Mesenchymal stem cell (in vitro differentiated cells and primary cell): ENCODE data around the gene ADAMTS18.

Experiments
- DNase-seq: peaks from one replicate; pipeline ENCODE4 v3.0.0-alpha.2; 2013
- H2AFZ ChIP-seq: one replicate; pipeline ENCODE4 v1.6.1; 2013; ENCODE audit warnings: low read depth, mild to moderate bottlenecking, control low read depth, inconsistent platforms, low read length, moderate library complexity
- H2AK5ac ChIP-seq: 2 replicates; pipeline ENCODE4 v1.6.1; 2013; ENCODE audit warnings: low read length, moderate library complexity, mild to moderate bottlenecking, inconsistent platforms; ENCODE audit not compliant: severe bottlenecking
- H2BK120ac ChIP-seq: one replicate; pipeline ENCODE4 v1.6.1; 2013; ENCODE audit warnings: low read depth, mild to moderate bottlenecking, inconsistent platforms, low read length, moderate library complexity
- H2BK12ac ChIP-seq, 2 experiments: one replicate each; pipeline ENCODE4 v1.6.1; 2013; ENCODE audit warnings: inconsistent platforms in 2 of 2, low read length in 2 of 2, mild to moderate bottlenecking in 2 of 2, moderate library complexity in 2 of 2, control low read depth in 1 of 2
- H2BK15ac ChIP-seq: one replicate; pipeline ENCODE4 v1.6.1; 2013; ENCODE audit warnings: mild to moderate bottlenecking, low read depth, inconsistent platforms; ENCODE audit not compliant: poor library complexity, severe bottlenecking
- H2BK5ac ChIP-seq: 2 replicates; pipeline ENCODE4 v1.6.1; 2013; ENCODE audit warnings: low read depth, mild to moderate bottlenecking, low read length, control low read depth, inconsistent platforms; ENCODE audit not compliant: poor library complexity, severe bottlenecking
- H3K14ac ChIP-seq, 2 experiments: one replicate each; pipeline ENCODE4 v1.6.1; 2013; ENCODE audit warnings: inconsistent platforms in 2 of 2, low read length in 2 of 2, control low read depth in 1 of 2, mild to moderate bottlenecking in 1 of 2, moderate library complexity in 1 of 2
- H3K18ac ChIP-seq, 2 experiments: one replicate each; pipeline ENCODE4 v1.6.1; 2013; ENCODE audit warnings: inconsistent platforms in 2 of 2, low read length in 2 of 2, control low read depth in 1 of 2, low read depth in 1 of 2, mild to moderate bottlenecking in 1 of 2
- H3K23ac ChIP-seq, 2 experiments: one replicate each; pipeline ENCODE4 v1.6.1; 2013; ENCODE audit warnings: inconsistent platforms in 2 of 2, low read length in 2 of 2, mild to moderate bottlenecking in 2 of 2, moderate library complexity in 2 of 2, control low read depth in 1 of 2
- H3K27ac ChIP-seq: 2 replicates; pipeline ENCODE4 v1.5.1; 2013; ENCODE audit warnings: mild to moderate bottlenecking, moderate library complexity, low read length, control low read depth, inconsistent platforms; ENCODE audit not compliant: poor library complexity, severe bottlenecking
- H3K27me3 ChIP-seq, 2 experiments: 2 replicates each; pipeline versions ENCODE4 v1.6.1 to v1.7.0; 2013; ENCODE audit warnings: low read length in 2 of 2, mild to moderate bottlenecking in 2 of 2, moderate library complexity in 2 of 2, control low read depth in 1 of 2, inconsistent platforms in 1 of 2; ENCODE audit not compliant: control insufficient read depth in 1 of 2, insufficient read depth in 1 of 2
- H3K36me3 ChIP-seq, 2 experiments: 2 replicates each; pipeline versions ENCODE4 v1.6.1 to v1.7.0; 2013; ENCODE audit warnings: low read length in 2 of 2, control low read depth in 1 of 2, inconsistent platforms in 1 of 2, low read depth in 1 of 2, mild to moderate bottlenecking in 1 of 2; ENCODE audit not compliant: insufficient read depth in 2 of 2, control insufficient read depth in 1 of 2
- H3K4ac ChIP-seq, 2 experiments: one replicate each; pipeline ENCODE4 v1.6.1; 2013; ENCODE audit warnings: inconsistent platforms in 2 of 2, low read length in 2 of 2, mild to moderate bottlenecking in 2 of 2, moderate library complexity in 2 of 2, control low read depth in 1 of 2, low read depth in 1 of 2
- H3K4me1 ChIP-seq: 2 replicates; pipeline ENCODE4 v1.6.1; 2013; ENCODE audit warnings: low read depth, low read length, control low read depth; ENCODE audit not compliant: control insufficient read depth, insufficient read depth
- H3K4me2 ChIP-seq: 2 replicates; pipeline ENCODE4 v1.6.1; 2013; ENCODE audit warnings: low read length, mild to moderate bottlenecking, inconsistent platforms; ENCODE audit not compliant: poor library complexity, severe bottlenecking
- H3K4me3 ChIP-seq, 2 experiments: 2 replicates each; pipeline versions ENCODE4 v1.5.1 to v1.7.0; 2013; ENCODE audit warnings: low read length in 2 of 2, mild to moderate bottlenecking in 2 of 2, control low read depth in 1 of 2, low read depth in 1 of 2; ENCODE audit not compliant: insufficient read depth in 1 of 2
- H3K79me1 ChIP-seq: replicated peaks from 2 replicates; pipeline ENCODE4 v1.6.1; 2013; ENCODE audit warnings: mild to moderate bottlenecking, control low read depth, low read length, inconsistent platforms; ENCODE audit not compliant: poor library complexity, severe bottlenecking
- H3K9ac ChIP-seq: 2 replicates; pipeline ENCODE4 v1.7.0; 2013; ENCODE audit warnings: mild to moderate bottlenecking, low read length, moderate library complexity
- H3K9me3 ChIP-seq: 2 replicates; pipeline ENCODE4 v1.7.0; 2013; ENCODE audit warnings: mild to moderate bottlenecking, low read length; ENCODE audit not compliant: control insufficient read depth
- H4K8ac ChIP-seq: one replicate; pipeline ENCODE4 v1.6.1; 2013; ENCODE audit warnings: inconsistent platforms, mild to moderate bottlenecking, low read length, moderate library complexity
- H4K91ac ChIP-seq: one replicate; pipeline ENCODE4 v1.6.1; 2013; ENCODE audit warnings: mild to moderate bottlenecking, low read length, inconsistent platforms
- WGBS: methylation state at CpG from one replicate; pipeline ENCODE4 v1.1.7; 2013; ENCODE audit warnings: mixed read lengths; 5-methylcytosine and 5-hydroxymethylcytosine counted together

The ADAMTS18 gene

GRCh38 chr16:77327717-77328116 is 107.1 kb downstream of the ADAMTS18 start:
- H3K4me3 ChIP-seq: no peak overlapping the region
- H2AFZ ChIP-seq: no peak overlapping the region
- H2AK5ac ChIP-seq: no peak overlapping the region
- no peaks in the 10 kb centered on the region for H3K27me3 ChIP-seq
- no peak overlapping the region for H4K91ac ChIP-seq
- H2BK5ac ChIP-seq: no peak overlapping the region
- H3K9me3 ChIP-seq: no peaks in the 10 kb centered on the region
- no peaks in the 10 kb centered on the region for H3K79me1 ChIP-seq
- H3K36me3 ChIP-seq: no peaks in the 10 kb centered on the region
- H3K9ac ChIP-seq: no peak overlapping the region
- DNase-seq: no peak
- H3K27ac ChIP-seq: no peak overlapping the region
- H4K8ac ChIP-seq: no peak overlapping the region
- no peaks in the 10 kb centered on the region for H3K4me1 ChIP-seq
- no peak overlapping the region for H3K18ac ChIP-seq
- H2BK15ac ChIP-seq: no peak overlapping the region
- H3K4ac ChIP-seq: no peak overlapping the region
- H3K23ac ChIP-seq: no peak overlapping the region
- 92% methylated on average over 1 of the region's 2 CpGs for WGBS
- H3K14ac ChIP-seq: no peak overlapping the region
- H3K4me2 ChIP-seq: no peak overlapping the region
- H2BK12ac ChIP-seq: no peak overlapping the region
- no peak overlapping the region for H2BK120ac ChIP-seq

DNA sequence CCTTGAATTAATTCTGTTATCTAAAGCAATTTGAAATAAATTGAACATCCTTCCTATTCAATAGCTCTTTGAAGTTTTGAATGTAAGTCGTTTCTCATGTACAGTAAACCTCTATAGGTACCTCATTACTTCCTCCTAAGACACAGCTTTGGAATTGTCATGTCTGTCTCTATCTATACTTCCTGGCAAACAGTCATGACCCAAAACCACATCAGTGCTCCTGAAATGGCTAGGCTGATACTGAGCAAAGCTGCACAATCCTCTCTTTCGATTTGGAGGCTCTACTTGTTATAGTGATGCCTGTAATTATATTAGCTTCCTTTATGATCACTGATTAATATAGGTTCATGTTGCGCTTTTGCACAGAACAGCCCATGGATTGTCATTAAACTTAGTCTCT is 110.1 kb downstream of the ADAMTS18 start:
- no peaks in the 10 kb centered on the region for H3K27me3 ChIP-seq
- H3K23ac ChIP-seq: no peak overlapping the region
- H3K18ac ChIP-seq: no peak overlapping the region
- H2BK5ac ChIP-seq: no peak overlapping the region
- no peaks in the 10 kb centered on the region for H3K36me3 ChIP-seq
- H3K27ac ChIP-seq: no peak overlapping the region
- no peak overlapping the region for H2AK5ac ChIP-seq
- no peak overlapping the region for H3K4me2 ChIP-seq
- no peak overlapping the region for H2BK120ac ChIP-seq
- DNase-seq: no peak
- no peak overlapping the region for H3K4me3 ChIP-seq
- no peak overlapping the region for H2BK12ac ChIP-seq
- WGBS: 64% methylated on average over 2 of the region's 3 CpGs
- H3K14ac ChIP-seq: no peak overlapping the region
- no peak overlapping the region for H3K4ac ChIP-seq
- no peak overlapping the region for H4K91ac ChIP-seq
- no peaks in the 10 kb centered on the region for H3K9me3 ChIP-seq
- no peaks in the 10 kb centered on the region for H3K79me1 ChIP-seq
- no peak overlapping the region for H2BK15ac ChIP-seq
- no peak overlapping the region for H4K8ac ChIP-seq
- H3K4me1 ChIP-seq: no peaks in the 10 kb centered on the region
- H2AFZ ChIP-seq: no peak overlapping the region
- H3K9ac ChIP-seq: no peak overlapping the region

DNA sequence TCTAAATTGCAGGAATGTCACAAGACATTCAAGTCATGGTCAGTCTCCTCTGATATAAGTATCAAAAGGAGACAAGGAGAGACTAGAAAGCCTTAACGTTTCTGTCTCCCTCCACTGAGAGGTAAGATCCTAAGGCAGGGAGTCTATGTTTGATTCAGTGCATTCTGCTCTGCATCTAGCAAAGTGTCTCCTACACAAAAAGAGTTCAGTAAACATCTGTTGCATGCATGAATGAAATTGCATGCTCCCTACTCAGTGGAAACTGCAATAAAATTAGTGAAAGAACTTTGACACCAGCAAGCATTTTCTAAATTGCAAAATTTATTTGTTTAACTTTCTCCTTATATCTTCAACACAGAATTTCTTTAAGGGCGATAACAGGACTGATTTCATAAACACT is 111.1 kb downstream of the ADAMTS18 start:
- WGBS: 71% methylated on average over 1 of the region's 2 CpGs
- no peak overlapping the region for H2BK15ac ChIP-seq
- H3K4me1 ChIP-seq: no peaks in the 10 kb centered on the region
- H3K14ac ChIP-seq: no peak overlapping the region
- no peaks in the 10 kb centered on the region for H3K36me3 ChIP-seq
- no peak overlapping the region for H2AK5ac ChIP-seq
- H3K79me1 ChIP-seq: no peaks in the 10 kb centered on the region
- no peak overlapping the region for H2AFZ ChIP-seq
- no peak overlapping the region for H3K4me2 ChIP-seq
- no peak overlapping the region for H3K18ac ChIP-seq
- no peaks in the 10 kb centered on the region for H3K9me3 ChIP-seq
- DNase-seq: no peak
- no peak overlapping the region for H3K4ac ChIP-seq
- no peak overlapping the region for H2BK120ac ChIP-seq
- no peak overlapping the region for H3K27ac ChIP-seq
- no peak overlapping the region for H3K23ac ChIP-seq
- H3K9ac ChIP-seq: no peak overlapping the region
- no peaks in the 10 kb centered on the region for H3K27me3 ChIP-seq
- no peak overlapping the region for H4K91ac ChIP-seq
- no peak overlapping the region for H3K4me3 ChIP-seq
- H4K8ac ChIP-seq: no peak overlapping the region
- no peak overlapping the region for H2BK5ac ChIP-seq
- H2BK12ac ChIP-seq: no peak overlapping the region

GRCh38 chr16:77322757-77323156 is 112.1 kb downstream of the ADAMTS18 start:
- no peak overlapping the region for H2BK5ac ChIP-seq
- H3K9ac ChIP-seq: no peak overlapping the region
- H3K4me2 ChIP-seq: no peak overlapping the region
- H3K4me3 ChIP-seq: no peak overlapping the region
- no peak overlapping the region for H2BK120ac ChIP-seq
- H3K14ac ChIP-seq: no peak overlapping the region
- no peak overlapping the region for H3K18ac ChIP-seq
- no peak overlapping the region for H4K91ac ChIP-seq
- 100% methylated on average over 1 of the region's 2 CpGs for WGBS
- no peak overlapping the region for H4K8ac ChIP-seq
- H3K9me3 ChIP-seq: no peaks in the 10 kb centered on the region
- no peak overlapping the region for H3K4ac ChIP-seq
- H3K4me1 ChIP-seq: no peaks in the 10 kb centered on the region
- no peak overlapping the region for H3K23ac ChIP-seq
- no peak overlapping the region for H3K27ac ChIP-seq
- no peak overlapping the region for H2BK15ac ChIP-seq
- H3K79me1 ChIP-seq: no peaks in the 10 kb centered on the region
- no peaks in the 10 kb centered on the region for H3K27me3 ChIP-seq
- no peak overlapping the region for H2AK5ac ChIP-seq
- H3K36me3 ChIP-seq: no peaks in the 10 kb centered on the region
- no peak overlapping the region for H2AFZ ChIP-seq
- no peak for DNase-seq
- no peak overlapping the region for H2BK12ac ChIP-seq
